GM12878 (cell line): Measurements from ENCODE around the gene ELP6. TPM values are rescaled to one million over a fixed set of nuclear protein-coding genes. Genes with fewer than 3 reads are reported as not detected.

Source experiments
- ATAC-seq: fragments of 200-7000 bp; cut with Tn5 transposase; 3 replicates; pipeline ENCODE4 v1.9.1; 2020; ENCODE audit warnings: mild to moderate bottlenecking, moderate library complexity
- BruUV-seq: library from RNA; stranded (reverse); fragments of 400-500 nt; replicated peaks from 2 replicates; lab custom pipeline; 2021; lab: Mats Ljungman, UMichigan
- CTCF ChIA-PET: fragments of 300-600 bp; sonication (Branson Sonifier 250); formaldehyde crosslinking; extraction: SDS; loops from one replicate; lab custom pipeline; 2021; ENCODE audit warnings: inconsistent platforms; lab: Yijun Ruan, JAX
- POLR2A ChIA-PET: fragments of 350-600 bp; formaldehyde crosslinking; extraction: SDS; loops from one replicate; lab custom pipeline; 2021; ENCODE audit warnings: inconsistent platforms; lab: Charles Lee
- RAD21 ChIA-PET: fragments of 300-600 bp; sonication (Branson Sonifier 250); formaldehyde crosslinking; loops from one replicate; lab custom pipeline; 2023; ENCODE audit warnings: antibody characterized with exemption; ENCODE audit not compliant: unreplicated experiment; lab: Charles Lee
- SMC1A ChIA-PET: fragments of 300-600 bp; sonication (Branson Sonifier 250); formaldehyde crosslinking; loops from one replicate; lab custom pipeline; 2023; ENCODE audit not compliant: unreplicated experiment, uncharacterized antibody; lab: Charles Lee
- DNase-seq: peaks from one replicate; pipeline ENCODE4 v3.0.0-alpha.2; 2011; ENCODE audit warnings: low read depth, low spot score
- FAIRE-seq: peaks from 3 replicates; lab custom pipeline; 2011; peaks lifted over from hg19 to GRCh38; lab: Jason Lieb, UNC
- H2AFZ ChIP-seq: 2 replicates; pipeline ENCODE4 v1.6.0; 2011; ENCODE audit warnings: low read depth, low read length, control low read depth; ENCODE audit not compliant: control insufficient read depth
- H3K27ac ChIP-seq: 2 replicates; pipeline ENCODE4 v1.5.1; 2011; ENCODE audit warnings: control low read depth; ENCODE audit not compliant: control insufficient read depth, insufficient read depth
- H3K27me3 ChIP-seq, 2 experiments: replicated peaks in 1 of 2; 2 replicates each; pipeline versions ENCODE4 v1.6.0 to v1.6.1; 2011; ENCODE audit warnings: low read length in 1 of 2; ENCODE audit not compliant: control insufficient read depth in 2 of 2, insufficient read depth in 2 of 2
- H3K36me3 ChIP-seq, 2 experiments: 2 replicates each; pipeline ENCODE4 v1.5.1; 2011; ENCODE audit warnings: low read length in 1 of 2; ENCODE audit not compliant: control insufficient read depth in 2 of 2, insufficient read depth in 2 of 2
- H3K4me1 ChIP-seq: 2 replicates; pipeline ENCODE4 v1.6.1; 2011; ENCODE audit warnings: mild to moderate bottlenecking, low read length, moderate library complexity, mixed read lengths; ENCODE audit not compliant: control insufficient read depth, insufficient read depth
- H3K4me2 ChIP-seq: 2 replicates; pipeline ENCODE4 v1.6.0; 2011; ENCODE audit warnings: control low read depth; ENCODE audit not compliant: control insufficient read depth, insufficient read depth
- H3K4me3 ChIP-seq: fragments of 200-600 bp; sonication (generic); 2 replicates; pipeline ENCODE4 v1.5.1; 2016
- H3K79me2 ChIP-seq: 2 replicates; pipeline ENCODE4 v1.6.0; 2011; ENCODE audit warnings: low read length; ENCODE audit not compliant: control insufficient read depth, insufficient read depth
- H3K9ac ChIP-seq: 2 replicates; pipeline ENCODE4 v1.8.0; 2011; ENCODE audit warnings: low read length, control low read depth, mixed read lengths; ENCODE audit not compliant: control insufficient read depth, insufficient read depth
- H3K9me3 ChIP-seq: replicated peaks from 3 replicates; pipeline ENCODE4 v1.5.1; 2011; ENCODE audit warnings: mild to moderate bottlenecking, low read length; ENCODE audit not compliant: control insufficient read depth, insufficient read depth
- H4K20me1 ChIP-seq: 2 replicates; pipeline ENCODE4 v1.6.0; 2011; ENCODE audit not compliant: control insufficient read depth, insufficient read depth
- CEBPB ChIP-seq, 2 experiments: fragments of 150-350 bp in 1 of 2; IDR thresholded peaks; 2 replicates each; pipeline ENCODE4 v1.6.1; 2012 to 2014; ENCODE audit warnings: low read depth in 2 of 2, low read length in 2 of 2, borderline replicate concordance in 1 of 2, inconsistent platforms in 1 of 2
- FOS ChIP-seq: IDR thresholded peaks from 3 replicates; pipeline ENCODE4 v1.6.1; 2011; ENCODE audit warnings: borderline replicate concordance; ENCODE audit not compliant: insufficient read length; ENCODE audit errors: extremely low read depth
- MTA3 ChIP-seq: IDR thresholded peaks from 2 replicates; pipeline ENCODE4 v1.6.1; 2012; ENCODE audit warnings: low read length, inconsistent platforms, borderline replicate concordance
- POLR2A ChIP-seq: IDR thresholded peaks from 2 replicates; pipeline ENCODE4 v1.6.1; 2011; ENCODE audit warnings: low read depth, mild to moderate bottlenecking, low read length
- RCOR1 ChIP-seq: conservative IDR thresholded peaks from 2 replicates; pipeline ENCODE4 v1.6.1; 2012; ENCODE audit warnings: low read depth, low read length, improper control_type of control experiment
- SMAD1 ChIP-seq: fragments of 450-650 bp; IDR thresholded peaks from 2 replicates; pipeline ENCODE4 v1.6.1; 2018; ENCODE audit warnings: mild to moderate bottlenecking, low read depth; ENCODE audit not compliant: partially characterized antibody
- SREBF1 ChIP-seq: IDR thresholded peaks from 2 replicates; pipeline ENCODE4 v1.6.1; 2012; ENCODE audit warnings: mild to moderate bottlenecking, low read length
- SUPT20H ChIP-seq: IDR thresholded peaks from 2 replicates; pipeline ENCODE4 v1.6.1; 2011; ENCODE audit warnings: low read depth, mild to moderate bottlenecking, low read length, moderate library complexity, borderline replicate concordance; ENCODE audit not compliant: control insufficient read depth
- TBL1XR1 ChIP-seq: IDR thresholded peaks from 2 replicates; pipeline ENCODE4 v1.6.1; 2012; ENCODE audit warnings: low read depth, low read length, improper control_type of control experiment
- TCF3 ChIP-seq: IDR thresholded peaks from 2 replicates; pipeline ENCODE4 v1.6.1; 2012; ENCODE audit warnings: low read depth, mild to moderate bottlenecking, low read length, borderline replicate concordance; ENCODE audit not compliant: insufficient read depth
- YY1 ChIP-seq: IDR thresholded peaks from 2 replicates; pipeline ENCODE4 v1.6.1; 2011; ENCODE audit warnings: low read depth, mild to moderate bottlenecking, low read length
- ZNF384 ChIP-seq: IDR thresholded peaks from 2 replicates; pipeline ENCODE4 v1.6.1; 2012; ENCODE audit warnings: low read depth, mild to moderate bottlenecking, low read length, improper control_type of control experiment, borderline replicate concordance
- WGBS: methylation state at CpG from one replicate; pipeline ENCODE4 v1.1.6; 2016; ENCODE audit warnings: low lambda C conversion rate; ENCODE audit not compliant: insufficient replicate concordance, insufficient coverage; ENCODE audit errors: missing lambda C conversion rate; 5-methylcytosine and 5-hydroxymethylcytosine counted together
- in situ Hi-C: fragments of 300-500 bp; cut with MboI; formaldehyde crosslinking; loops from 9 replicates; pipeline ENCODE4 v1.14.3; 2018; ENCODE audit warnings: mixed read lengths
- intact Hi-C: fragments of 100-400 bp; cut with micrococcal nuclease; formaldehyde crosslinking; loops from one replicate; pipeline ENCODE4 v1.14.2; 2022; ENCODE audit not compliant: unreplicated experiment
- polyA plus RNA-seq, 11 experiments: library from polyadenylated mRNA; depleted of rRNA in 4 of 11; unstranded in 6 of 11; stranded (reverse) in 5 of 11; fragments of >200 nt; fragmentation: Nextera tagmentation in 4 of 11; fragmentation: Illumina TruSeq in 1 of 11; extraction: Ambion mirVana in 4 of 11; extraction: Trizol in 1 of 11; gene quantifications; 1 replicate in 1 of 11; 2 replicates in 10 of 11; pipeline versions ENCODE4 v1.2.1 to v1.2.3, GENCODE V29; 2011 to 2016; ENCODE audit warnings: inconsistent platforms in 2 of 11, missing spikeins in 2 of 11, low read depth in 1 of 11
- total RNA-seq, 4 experiments: library from RNA; depleted of rRNA in 3 of 4; stranded (reverse); fragments of >200 nt in 3 of 4; fragmentation: Illumina TruSeq in 1 of 4; extraction: Trizol in 1 of 4; gene quantifications; 2 replicates each; pipeline versions ENCODE4 v1.2.1 to v1.2.3, GENCODE V29; 2013 to 2021
- TF ChIP-seq, protein P1 (sequence below): IDR thresholded peaks from 2 replicates; pipeline ENCODE4 v1.6.1; 2012; ENCODE audit warnings: low read length, inconsistent platforms
- TF ChIP-seq, protein P2 (sequence below): fragments of 450-650 bp; IDR thresholded peaks from 2 replicates; pipeline ENCODE4 v1.6.1; 2017; ENCODE audit warnings: borderline replicate concordance
- TF ChIP-seq, protein P3 (sequence below): fragments of 450-650 bp; IDR thresholded peaks from 2 replicates; pipeline ENCODE4 v1.6.1; 2016; ENCODE audit warnings: mild to moderate bottlenecking
- TF ChIP-seq, protein P4 (sequence below): IDR thresholded peaks from 2 replicates; pipeline ENCODE4 v1.6.1; 2012; ENCODE audit warnings: low read depth, low read length, improper control_type of control experiment

The ELP6 gene
- total and polyA plus RNA-seq, 10 of the 15 experiments (the other 5 are each of a cell fraction or from before 2014, with no cell fraction given): 39.5 to 83.3 (median 50.2) TPM

DNA sequence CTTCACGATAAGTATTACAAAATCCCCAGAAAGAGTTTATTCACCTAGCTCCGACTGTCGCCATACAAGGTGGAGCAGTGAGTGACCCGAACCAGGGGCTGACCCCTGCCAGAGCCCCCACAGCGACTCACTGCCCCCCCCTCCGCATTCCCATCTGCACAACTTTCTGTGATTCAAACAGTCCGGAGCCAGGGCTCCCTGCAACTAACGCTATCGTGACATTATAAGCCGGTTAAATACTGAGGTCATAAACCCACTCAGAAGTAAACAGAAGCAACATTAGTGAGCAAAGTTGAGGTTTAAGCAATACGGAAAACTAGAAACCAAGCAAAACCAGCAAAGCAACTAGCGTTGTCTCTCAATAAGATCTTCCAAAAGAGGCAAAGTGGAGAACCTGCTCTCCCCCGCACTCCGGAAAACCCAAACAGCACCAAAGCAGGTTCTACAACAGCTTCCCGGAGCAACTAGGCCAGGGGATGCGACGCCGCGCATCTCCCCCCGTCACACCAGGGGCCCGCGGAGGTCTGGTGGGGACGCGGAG lies 38.4 kb downstream of the ELP6 start:
- H3K27ac ChIP-seq: peak overlapping the region; percentile 57
- H3K4me1 ChIP-seq: peaks cover 3% of the 10 kb centered on the region
- peaks cover 44% of the 10 kb centered on the region for H3K79me2 ChIP-seq
- ChIA-PET CTCF (interaction anchor here (1.0 to 7.3 kb wide), 7 partner anchors 8 to 53 kb away, joined by 3 to 118 read pairs (median 7); no protein-coding TSS in a partner anchor), RAD21 (interaction anchor here (0.9 to 3.1 kb wide), 4 partner anchors 12 to 54 kb away, joined by 3 to 47 read pairs (median 4); no protein-coding TSS in a partner anchor)
- peak overlapping the region; percentile 83 for H3K4me3 ChIP-seq
- peak overlapping the region; percentile 25 for H2AFZ ChIP-seq
- no peak for FAIRE-seq
- peak; percentile 4 for ATAC-seq
- in situ Hi-C loops: loop anchor here (5.0 kb wide), 1 partner anchor 53 kb away; no protein-coding TSS in a partner anchor
- H3K9ac ChIP-seq: peak overlapping the region; percentile 70
- DNase-seq: no peak
- TF ChIP-seq, protein P1, sequence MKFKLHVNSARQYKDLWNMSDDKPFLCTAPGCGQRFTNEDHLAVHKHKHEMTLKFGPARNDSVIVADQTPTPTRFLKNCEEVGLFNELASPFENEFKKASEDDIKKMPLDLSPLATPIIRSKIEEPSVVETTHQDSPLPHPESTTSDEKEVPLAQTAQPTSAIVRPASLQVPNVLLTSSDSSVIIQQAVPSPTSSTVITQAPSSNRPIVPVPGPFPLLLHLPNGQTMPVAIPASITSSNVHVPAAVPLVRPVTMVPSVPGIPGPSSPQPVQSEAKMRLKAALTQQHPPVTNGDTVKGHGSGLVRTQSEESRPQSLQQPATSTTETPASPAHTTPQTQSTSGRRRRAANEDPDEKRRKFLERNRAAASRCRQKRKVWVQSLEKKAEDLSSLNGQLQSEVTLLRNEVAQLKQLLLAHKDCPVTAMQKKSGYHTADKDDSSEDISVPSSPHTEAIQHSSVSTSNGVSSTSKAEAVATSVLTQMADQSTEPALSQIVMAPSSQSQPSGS: no peak
- TF ChIP-seq, protein P2, sequence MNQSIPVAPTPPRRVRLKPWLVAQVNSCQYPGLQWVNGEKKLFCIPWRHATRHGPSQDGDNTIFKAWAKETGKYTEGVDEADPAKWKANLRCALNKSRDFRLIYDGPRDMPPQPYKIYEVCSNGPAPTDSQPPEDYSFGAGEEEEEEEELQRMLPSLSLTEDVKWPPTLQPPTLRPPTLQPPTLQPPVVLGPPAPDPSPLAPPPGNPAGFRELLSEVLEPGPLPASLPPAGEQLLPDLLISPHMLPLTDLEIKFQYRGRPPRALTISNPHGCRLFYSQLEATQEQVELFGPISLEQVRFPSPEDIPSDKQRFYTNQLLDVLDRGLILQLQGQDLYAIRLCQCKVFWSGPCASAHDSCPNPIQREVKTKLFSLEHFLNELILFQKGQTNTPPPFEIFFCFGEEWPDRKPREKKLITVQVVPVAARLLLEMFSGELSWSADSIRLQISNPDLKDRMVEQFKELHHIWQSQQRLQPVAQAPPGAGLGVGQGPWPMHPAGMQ: no peak
- no peak for TF ChIP-seq MTA3
- no peak for TF ChIP-seq SMAD1
- no peak for TF ChIP-seq YY1
- no peak for TF ChIP-seq SUPT20H
- TF ChIP-seq, protein P3, sequence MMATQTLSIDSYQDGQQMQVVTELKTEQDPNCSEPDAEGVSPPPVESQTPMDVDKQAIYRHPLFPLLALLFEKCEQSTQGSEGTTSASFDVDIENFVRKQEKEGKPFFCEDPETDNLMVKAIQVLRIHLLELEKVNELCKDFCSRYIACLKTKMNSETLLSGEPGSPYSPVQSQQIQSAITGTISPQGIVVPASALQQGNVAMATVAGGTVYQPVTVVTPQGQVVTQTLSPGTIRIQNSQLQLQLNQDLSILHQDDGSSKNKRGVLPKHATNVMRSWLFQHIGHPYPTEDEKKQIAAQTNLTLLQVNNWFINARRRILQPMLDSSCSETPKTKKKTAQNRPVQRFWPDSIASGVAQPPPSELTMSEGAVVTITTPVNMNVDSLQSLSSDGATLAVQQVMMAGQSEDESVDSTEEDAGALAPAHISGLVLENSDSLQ: no peak
- TF ChIP-seq SREBF1: no peak
- no peak for TF ChIP-seq TCF3
- TF ChIP-seq FOS: no peak
- TF ChIP-seq ZNF384: no peak
- TF ChIP-seq, protein P4, sequence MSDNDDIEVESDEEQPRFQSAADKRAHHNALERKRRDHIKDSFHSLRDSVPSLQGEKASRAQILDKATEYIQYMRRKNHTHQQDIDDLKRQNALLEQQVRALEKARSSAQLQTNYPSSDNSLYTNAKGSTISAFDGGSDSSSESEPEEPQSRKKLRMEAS: no peak
- no peak for TF ChIP-seq CEBPB (IDR thresholded peaks at IDR 0.05; ENCODE audit: borderline replicate concordance in 1 of 2, low read depth in 2 of 2, low read length in 2 of 2)
- TF ChIP-seq POLR2A: no peak
- TF ChIP-seq RCOR1: no peak
- no peak for TF ChIP-seq TBL1XR1
- TF ChIP-seq, all 136 proteins: peak for 0
- BruUV-seq: no TSS peak
- no peaks in the 10 kb centered on the region for H4K20me1 ChIP-seq
- peak overlapping the region; percentile 77 for H3K4me2 ChIP-seq
- ChIA-PET POLR2A (interaction anchor here (0.6 to 2.0 kb wide), 4 partner anchors 8 to 637 kb away, joined by 4 to 5 read pairs (median 4); no protein-coding TSS in a partner anchor), SMC1A (interaction anchor here (2.9 to 4.9 kb wide), 2 partner anchors 13 to 55 kb away, joined by 15 to 46 read pairs; no protein-coding TSS in a partner anchor)
- under 1% methylated on average over 24 of the region's 24 CpGs for WGBS
- H3K36me3 ChIP-seq: no peaks in the 10 kb centered on the region; a peak in 1 of 4 replicates
- H3K9me3 ChIP-seq: no peaks in the 10 kb centered on the region; the same call in 1 of the 3 replicates
- no peaks in the 10 kb centered on the region for H3K27me3 ChIP-seq
- intact Hi-C loops: loop anchor here (5.0 kb wide), 1 partner anchor 37 kb away; the partner anchor contains the start of gene ELP6
